CD4-positive, alpha-beta T cell (primary cell): ENCODE results near the gene OR2A42. TPM values are rescaled to one million over a fixed set of nuclear protein-coding genes. Genes with fewer than 3 reads are reported as not detected.
A peak's percentile ranks its signal among the peaks of the same experiment; 100 is the strongest.
"Not testable (repeated sequence)": the region's sequence is repeated elsewhere in the genome, so short reads cannot be mapped to it uniquely, and the experiment has no call there.

Experiments used
- ATAC-seq: fragments of 200-7000 bp; cut with Tn5 transposase; one replicate; pipeline ENCODE4 v1.10.0; 2022; ENCODE audit warnings: mild to moderate bottlenecking; ENCODE audit not compliant: poor library complexity
- CTCF ChIA-PET: fragments of 350-600 bp; sonication (Branson Sonifier 250); formaldehyde crosslinking; loops from one replicate; lab custom pipeline; 2021; ENCODE audit warnings: antibody characterized with exemption, inconsistent platforms; lab: Charles Lee
- POLR2A ChIA-PET: fragments of 350-600 bp; sonication (Branson Sonifier 250); formaldehyde crosslinking; loops from one replicate; lab custom pipeline; 2021; ENCODE audit warnings: antibody characterized with exemption, inconsistent platforms; lab: Charles Lee
- DNase-seq, 14 experiments: peaks; one replicate each; pipeline ENCODE4 v3.0.0-alpha.2; 2013 to 2020; ENCODE audit warnings: mixed read lengths in 2 of 14
- H3K27ac ChIP-seq, 2 donors: one replicate each; pipeline versions ENCODE4 v1.5.1 to v1.7.0; 2013; ENCODE audit warnings: low read length in 2 of 2, low read depth in 1 of 2, mild to moderate bottlenecking in 1 of 2
- H3K27me3 ChIP-seq, 2 experiments: 1 replicate in 1 of 2; 2 replicates in 1 of 2; pipeline versions ENCODE4 v1.6.1 to v1.7.0; 2013; ENCODE audit warnings: low read length in 2 of 2, control low read depth in 1 of 2, mild to moderate bottlenecking in 1 of 2, moderate library complexity in 1 of 2; ENCODE audit not compliant: insufficient read depth in 2 of 2, control insufficient read depth in 1 of 2
- H3K36me3 ChIP-seq: one replicate; pipeline ENCODE4 v1.6.1; 2013; ENCODE audit warnings: low read length, control low read depth; ENCODE audit not compliant: insufficient read depth
- H3K4me1 ChIP-seq: one replicate; pipeline ENCODE4 v1.6.1; 2013; ENCODE audit warnings: low read length, control low read depth; ENCODE audit not compliant: insufficient read depth
- H3K4me3 ChIP-seq: one replicate; pipeline ENCODE4 v1.5.1; 2013; ENCODE audit warnings: mild to moderate bottlenecking, low read length, moderate library complexity
- H3K9me3 ChIP-seq, 2 experiments: 1 replicate in 1 of 2; 2 replicates in 1 of 2; pipeline versions ENCODE4 v1.6.1 to v1.7.0; 2013; ENCODE audit warnings: low read length in 2 of 2, mild to moderate bottlenecking in 2 of 2, control low read depth in 1 of 2, moderate library complexity in 1 of 2; ENCODE audit not compliant: control insufficient read depth in 1 of 2, insufficient read depth in 1 of 2
- H3K27ac Mint-ChIP-seq: one replicate; pipeline ENCODE4 v1.8.0; 2020; ENCODE audit warnings: mixed read lengths
- H3K27me3 Mint-ChIP-seq: one replicate; pipeline ENCODE4 v1.8.0; 2021; ENCODE audit warnings: mixed read lengths
- H3K36me3 Mint-ChIP-seq: one replicate; pipeline ENCODE4 v1.8.0; 2021; ENCODE audit warnings: low read depth, mixed read lengths
- H3K4me1 Mint-ChIP-seq: one replicate; pipeline ENCODE4 v1.8.0; 2021; ENCODE audit warnings: low read depth, mixed read lengths
- H3K4me3 Mint-ChIP-seq: one replicate; pipeline ENCODE4 v1.8.0; 2020; ENCODE audit warnings: mild to moderate bottlenecking, mixed read lengths
- H3K9me3 Mint-ChIP-seq: one replicate; pipeline ENCODE4 v1.8.0; 2020; ENCODE audit warnings: mixed read lengths
- intact Hi-C, 2 experiments: fragments of 100-400 bp; cut with DNase I in 1 of 2; cut with micrococcal nuclease in 1 of 2; formaldehyde crosslinking; loops; one replicate each; pipeline versions ENCODE4 v1.15.1 to v1.9.0; 2023 to 2025; cut with DNase I, micrococcal nuclease
- total RNA-seq, 174 experiments: library from RNA in 2 of 174; stranded (reverse) in 2 of 174; gene quantifications; one replicate each; pipeline ENCODE4 v1.2.3 and lab custom pipeline; 2021 to 2026

OR2A42 gene
- total RNA-seq, 2 experiments from 2014 or later, result not detected

GRCh38 chr7:144218581-144218980 is 20.8 kb downstream of the OR2A42 start:
- ATAC-seq, H3K27ac Mint-ChIP-seq, CTCF ChIA-PET: not testable (repeated sequence)

DNA sequence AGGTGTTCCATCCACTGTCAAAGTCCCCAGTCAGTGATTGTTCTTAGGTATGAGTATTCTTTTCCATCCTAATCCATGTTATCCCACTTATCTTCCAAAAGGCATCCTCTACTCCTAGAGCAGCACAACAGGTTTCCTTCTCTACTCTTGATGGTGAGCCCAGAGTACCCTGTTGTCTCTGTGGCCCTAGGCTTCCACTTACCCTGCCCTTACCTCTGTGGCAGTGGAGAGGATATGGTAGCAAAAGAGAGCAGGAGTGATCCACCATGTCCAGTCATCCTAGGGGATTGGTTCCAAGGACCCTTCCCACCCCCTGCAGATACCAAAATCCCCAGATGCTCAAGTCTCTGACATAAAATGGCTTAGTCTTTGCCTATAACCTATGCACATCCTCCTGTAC is 22.2 kb downstream of the OR2A42 start:
- H3K4me1 ChIP-seq, H3K36me3 Mint-ChIP-seq, H3K4me1 Mint-ChIP-seq, CTCF ChIA-PET, H3K9me3 ChIP-seq, H3K9me3 Mint-ChIP-seq, ATAC-seq, H3K4me3 Mint-ChIP-seq, H3K27ac ChIP-seq, H3K36me3 ChIP-seq, H3K4me3 ChIP-seq, H3K27ac Mint-ChIP-seq, H3K27me3 Mint-ChIP-seq, POLR2A ChIA-PET, H3K27me3 ChIP-seq, DNase-seq, intact Hi-C loops: not testable (repeated sequence)

More at GRCh38 chr7:144218581-144218980, 20.8 kb downstream of the OR2A42 start:
- H3K9me3 Mint-ChIP-seq, POLR2A ChIA-PET, H3K36me3 ChIP-seq, H3K9me3 ChIP-seq, H3K27me3 ChIP-seq, intact Hi-C loops, H3K4me3 ChIP-seq, H3K27ac ChIP-seq, H3K4me3 Mint-ChIP-seq, DNase-seq, H3K4me1 Mint-ChIP-seq, H3K4me1 ChIP-seq, H3K27me3 Mint-ChIP-seq, H3K36me3 Mint-ChIP-seq: not testable (repeated sequence)

- H3K9me3 Mint-ChIP-seq, intact Hi-C loops, POLR2A ChIA-PET: not testable (repeated sequence)
Observed at GRCh38 chr7:144205306-144205705, 34.1 kb downstream of the OR2A42 start.

GRCh38 chr7:144203086-144203485 is 36.3 kb downstream of the OR2A42 start:
- H3K27me3 Mint-ChIP-seq, H3K36me3 ChIP-seq, H3K4me3 ChIP-seq, H3K9me3 Mint-ChIP-seq, H3K36me3 Mint-ChIP-seq, ATAC-seq, H3K27ac Mint-ChIP-seq, H3K4me1 Mint-ChIP-seq, CTCF ChIA-PET, DNase-seq, H3K4me1 ChIP-seq, H3K9me3 ChIP-seq, POLR2A ChIA-PET, H3K27ac ChIP-seq, H3K27me3 ChIP-seq, intact Hi-C loops, H3K4me3 Mint-ChIP-seq: not testable (repeated sequence)

More at GRCh38 chr7:144205306-144205705, 34.1 kb downstream of the OR2A42 start:
- H3K9me3 ChIP-seq, H3K4me3 ChIP-seq, CTCF ChIA-PET, H3K36me3 Mint-ChIP-seq, ATAC-seq, H3K27me3 ChIP-seq, H3K4me1 Mint-ChIP-seq, H3K27ac Mint-ChIP-seq, DNase-seq, H3K4me1 ChIP-seq, H3K27ac ChIP-seq, H3K36me3 ChIP-seq, H3K27me3 Mint-ChIP-seq, H3K4me3 Mint-ChIP-seq: not testable (repeated sequence)

- H3K27me3 ChIP-seq, DNase-seq, H3K36me3 ChIP-seq, H3K9me3 Mint-ChIP-seq, H3K4me1 Mint-ChIP-seq, H3K36me3 Mint-ChIP-seq, H3K9me3 ChIP-seq, intact Hi-C loops, H3K4me3 Mint-ChIP-seq, H3K4me1 ChIP-seq, POLR2A ChIA-PET, H3K27ac ChIP-seq, H3K4me3 ChIP-seq, CTCF ChIA-PET, H3K27ac Mint-ChIP-seq, H3K27me3 Mint-ChIP-seq: not testable (repeated sequence)
- ATAC-seq, result peak; percentile 81
Observed at GRCh38 chr7:144201978-144202377, 37.4 kb downstream of the OR2A42 start.

GRCh38 chr7:144198934-144199333 is 40.5 kb downstream of the OR2A42 start:
- H3K4me3 Mint-ChIP-seq, H3K4me1 Mint-ChIP-seq, CTCF ChIA-PET, intact Hi-C loops, H3K36me3 ChIP-seq, POLR2A ChIA-PET, H3K36me3 Mint-ChIP-seq, H3K4me3 ChIP-seq, H3K9me3 ChIP-seq, H3K27me3 ChIP-seq, DNase-seq, H3K9me3 Mint-ChIP-seq, ATAC-seq, H3K27me3 Mint-ChIP-seq, H3K27ac ChIP-seq, H3K27ac Mint-ChIP-seq, H3K4me1 ChIP-seq: not testable (repeated sequence)

- DNase-seq (peak in 1 of 14 experiments; percentile 15), ATAC-seq (peak; percentile 78)
- H3K27me3 Mint-ChIP-seq, H3K4me1 Mint-ChIP-seq, intact Hi-C loops, POLR2A ChIA-PET, H3K9me3 Mint-ChIP-seq, H3K27me3 ChIP-seq, H3K4me1 ChIP-seq, H3K4me3 ChIP-seq, H3K36me3 Mint-ChIP-seq, H3K9me3 ChIP-seq, H3K36me3 ChIP-seq, CTCF ChIA-PET, H3K27ac ChIP-seq: not testable (repeated sequence)
- H3K4me3 Mint-ChIP-seq, result peak within 1 kb of the TSS; percentile 86
- peak within 1 kb of the TSS; percentile 56 for H3K27ac Mint-ChIP-seq
Observed at GRCh38 chr7:144195212-144195872, 44.1 kb downstream of the OR2A42 start, which contains the start of gene ARHGEF35. Gene ARHGEF35 (minus strand): TSS chr7:144195833. CDS start chr7:144188383, 7,450 bp downstream.
